ENCODE data around the gene ARPC2. TPM values are rescaled to one million over a fixed set of nuclear protein-coding genes. Genes with fewer than 3 reads are reported as not detected.

ARPC2 gene
- total RNA-seq, 1 donor from 2014 or later: 515 TPM

DNA sequence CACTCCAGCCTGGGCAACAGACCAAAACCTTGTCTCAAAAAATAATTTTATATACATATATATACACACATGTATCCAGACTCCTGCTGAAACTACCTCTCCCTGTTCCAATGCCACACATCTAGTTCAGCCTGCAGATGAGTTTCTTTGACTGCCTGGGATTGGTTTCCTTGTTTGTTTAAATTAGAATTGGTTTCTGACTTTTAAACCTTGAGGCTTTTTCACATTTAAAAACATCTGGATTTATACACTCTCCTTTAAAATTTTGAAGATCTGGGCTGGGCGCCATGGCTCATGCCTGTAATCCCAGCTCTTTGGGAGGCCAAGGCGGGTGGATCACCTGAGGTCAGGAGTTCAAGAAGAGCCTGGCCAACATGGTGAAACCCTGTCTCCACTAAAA lies 28.5 kb upstream of the ARPC2 start:
- intact Hi-C loops (cut with micrococcal nuclease): loop anchor here (5.0 kb wide), 2 partner anchors 169 to 209 kb away; partner anchors contain the start of genes CATIP and CTDSP1

DNA sequence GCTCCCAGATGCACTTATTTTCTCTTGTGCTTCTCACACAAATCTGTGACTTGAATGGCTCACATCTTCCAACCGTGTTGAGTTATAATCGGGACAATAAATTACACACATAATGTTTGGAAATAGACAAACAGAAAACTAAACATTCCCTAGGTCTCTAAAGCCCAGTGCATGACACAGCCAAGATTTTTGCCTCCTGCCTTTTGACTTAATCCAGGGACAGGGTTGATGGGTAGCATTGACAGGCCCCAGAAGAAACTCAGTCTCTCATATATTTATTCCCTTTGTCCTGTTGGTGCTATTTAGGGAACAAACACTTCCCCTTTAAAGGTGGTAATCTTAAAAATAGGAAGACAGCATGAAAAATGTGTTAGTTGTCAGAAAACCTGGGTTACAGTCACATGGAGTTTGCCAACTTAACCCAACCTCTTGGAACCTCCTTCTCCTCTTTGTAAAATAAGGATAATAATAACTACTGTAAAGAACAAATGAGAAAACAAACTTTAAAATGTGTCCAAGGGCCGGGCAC lies 24.0 kb upstream of the ARPC2 start:
- H3K4me3 Mint-ChIP-seq: no peak overlapping the region
- no peak overlapping the region for H3K27ac Mint-ChIP-seq
- H3K36me3 Mint-ChIP-seq (ENCODE audit: low read depth): no peaks in the 10 kb centered on the region
- no peaks in the 10 kb centered on the region for H3K9me3 Mint-ChIP-seq
- peaks cover 10% of the 10 kb centered on the region for H3K27me3 Mint-ChIP-seq
- intact Hi-C loops (cut with micrococcal nuclease): no loop called here
- H3K4me1 Mint-ChIP-seq: peaks cover 2% of the 10 kb centered on the region
- no peak for DNase-seq

More for the DNA sequence above, 28.5 kb upstream of the ARPC2 start:
- no peak for DNase-seq
- Mint-ChIP-seq H3K4me1 (peaks cover 8% of the 10 kb centered on the region), H3K36me3 (ENCODE audit: low read depth) (no peaks in the 10 kb centered on the region), H3K9me3 (no peaks in the 10 kb centered on the region), H3K4me3 (no peak overlapping the region), H3K27ac (no peak overlapping the region), H3K27me3 (peaks cover 11% of the 10 kb centered on the region)

DNA sequence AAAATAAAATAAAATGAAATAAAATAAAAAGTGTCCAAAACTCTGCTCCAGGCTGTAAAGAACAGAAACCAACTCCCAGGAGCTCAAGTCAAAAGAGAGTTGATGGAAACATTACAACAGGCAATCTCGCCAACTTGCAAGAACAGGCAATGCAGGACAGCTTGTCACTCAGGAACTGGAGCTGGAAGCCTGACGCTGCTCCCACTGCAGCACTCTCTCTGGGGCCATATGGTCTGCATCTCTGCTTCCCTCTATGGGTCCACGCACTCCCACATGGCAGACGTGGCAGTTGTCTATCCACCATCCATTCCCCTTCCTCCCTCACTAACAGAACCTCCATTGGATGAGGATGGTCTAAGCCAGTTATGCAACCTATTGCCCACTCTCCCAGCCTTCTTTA lies 23.3 kb upstream of the ARPC2 start:
- Mint-ChIP-seq H3K27ac (no peak overlapping the region), H3K9me3 (no peaks in the 10 kb centered on the region), H3K36me3 (ENCODE audit: low read depth) (no peaks in the 10 kb centered on the region), H3K4me3 (no peak overlapping the region), H3K4me1 (peaks cover 3% of the 10 kb centered on the region), H3K27me3 (peaks cover 16% of the 10 kb centered on the region)
- no peak for DNase-seq
- intact Hi-C loops (cut with micrococcal nuclease): no loop called here

DNA sequence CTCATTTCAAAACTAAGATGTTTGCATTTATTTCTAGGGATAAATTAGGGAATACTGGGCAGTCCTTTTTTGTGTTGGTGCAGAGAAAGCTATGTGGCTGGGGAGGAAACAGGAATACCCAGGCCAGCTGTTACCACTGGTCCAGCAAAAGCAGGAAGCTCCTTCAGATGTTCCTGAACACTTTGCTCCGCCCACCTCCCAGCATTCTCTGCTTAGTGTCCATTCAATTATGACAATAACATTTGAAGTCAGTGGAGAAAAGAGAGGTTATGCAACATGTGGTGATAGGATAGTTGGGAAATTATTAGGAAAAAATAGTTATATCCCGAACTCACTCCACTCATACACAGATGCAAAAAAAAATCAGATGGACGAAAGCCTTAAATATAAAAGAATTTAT lies 22.1 kb upstream of the ARPC2 start:
- no peaks in the 10 kb centered on the region for H3K36me3 Mint-ChIP-seq (ENCODE audit: low read depth)
- no peak for DNase-seq
- H3K27me3 Mint-ChIP-seq: peaks cover 22% of the 10 kb centered on the region
- H3K27ac Mint-ChIP-seq: no peak overlapping the region
- intact Hi-C loops (cut with micrococcal nuclease): no loop called here
- H3K9me3 Mint-ChIP-seq: no peaks in the 10 kb centered on the region
- peaks cover 3% of the 10 kb centered on the region for H3K4me1 Mint-ChIP-seq
- H3K4me3 Mint-ChIP-seq: no peak overlapping the region

DNA sequence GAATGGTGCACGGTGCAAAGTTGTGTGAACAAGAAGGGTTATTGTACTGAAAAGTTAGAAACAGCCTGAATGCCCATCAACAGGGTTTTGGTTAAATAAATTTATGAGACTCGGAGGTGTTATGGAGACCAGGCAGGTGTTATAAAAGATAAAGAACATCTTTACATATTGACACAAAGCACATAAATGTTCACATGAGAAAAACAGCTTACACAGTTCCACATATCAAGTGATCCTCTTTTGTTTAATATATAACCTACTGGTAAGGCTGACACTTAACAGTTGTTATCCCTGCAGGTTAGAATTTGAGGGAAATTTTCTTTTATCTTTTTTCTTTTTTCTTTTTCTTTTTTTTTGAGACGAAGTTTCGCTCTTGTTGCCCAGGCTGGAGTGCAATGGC lies 20.0 kb upstream of the ARPC2 start:
- H3K36me3 Mint-ChIP-seq (ENCODE audit: low read depth): no peaks in the 10 kb centered on the region
- peaks cover 7% of the 10 kb centered on the region for H3K4me1 Mint-ChIP-seq
- intact Hi-C loops (cut with micrococcal nuclease): no loop called here
- no peak overlapping the region for H3K27ac Mint-ChIP-seq
- H3K9me3 Mint-ChIP-seq: no peaks in the 10 kb centered on the region
- H3K4me3 Mint-ChIP-seq: no peak overlapping the region
- peaks cover 31% of the 10 kb centered on the region for H3K27me3 Mint-ChIP-seq
- DNase-seq: no peak

DNA sequence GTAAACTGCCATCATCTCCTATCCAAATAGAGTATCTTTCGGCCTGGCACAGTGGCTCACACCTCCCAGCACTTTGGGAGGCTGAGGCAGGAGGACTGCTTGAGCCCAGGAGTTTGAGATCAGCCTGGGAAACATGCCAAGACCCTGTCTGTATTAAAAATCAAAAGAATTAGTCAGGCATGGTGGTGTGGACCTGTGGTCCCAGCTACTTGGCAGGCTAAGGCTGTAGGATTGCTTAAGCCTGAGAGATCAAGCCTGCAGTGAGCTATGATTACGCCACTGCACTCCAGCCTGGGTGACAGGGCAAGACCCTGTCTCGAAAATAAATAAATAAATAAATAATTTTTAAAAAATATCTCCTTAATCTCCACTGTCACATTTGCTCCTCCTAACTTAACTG lies 14.7 kb upstream of the ARPC2 start:
- no peak for DNase-seq
- Mint-ChIP-seq H3K4me1 (peaks cover 7% of the 10 kb centered on the region), H3K4me3 (no peak overlapping the region), H3K27me3 (peaks cover 40% of the 10 kb centered on the region), H3K27ac (no peak overlapping the region), H3K9me3 (no peaks in the 10 kb centered on the region), H3K36me3 (ENCODE audit: low read depth) (no peaks in the 10 kb centered on the region)
- intact Hi-C loops (cut with micrococcal nuclease): no loop called here

DNA sequence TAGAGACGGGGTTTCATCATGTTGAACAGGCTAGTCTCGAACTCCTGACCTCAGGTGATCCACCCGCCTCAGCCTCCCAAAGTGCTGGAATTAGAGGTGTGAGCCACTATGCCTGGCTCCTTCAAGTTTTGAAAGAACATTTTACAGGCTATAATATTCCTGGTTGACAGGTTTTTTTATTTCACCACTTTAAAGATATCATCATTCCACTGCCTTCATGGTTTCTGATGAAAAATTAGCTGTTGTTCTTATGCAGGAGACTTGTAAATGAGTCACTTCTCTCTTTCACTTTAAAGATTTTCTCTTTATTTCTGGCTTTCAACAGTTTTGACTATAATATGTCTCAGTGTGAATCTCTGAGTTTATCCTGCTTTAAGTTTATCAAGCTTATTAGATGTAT lies 7.9 kb upstream of the ARPC2 start:
- H3K9me3 Mint-ChIP-seq: peaks cover 8% of the 10 kb centered on the region
- H3K4me1 Mint-ChIP-seq: peaks cover 2% of the 10 kb centered on the region
- no peak for DNase-seq
- H3K27me3 Mint-ChIP-seq: peaks cover 24% of the 10 kb centered on the region
- H3K27ac Mint-ChIP-seq: no peak overlapping the region
- no peak overlapping the region for H3K4me3 Mint-ChIP-seq
- intact Hi-C loops (cut with micrococcal nuclease): no loop called here
- peaks cover 4% of the 10 kb centered on the region for H3K36me3 Mint-ChIP-seq (ENCODE audit: low read depth)

DNA sequence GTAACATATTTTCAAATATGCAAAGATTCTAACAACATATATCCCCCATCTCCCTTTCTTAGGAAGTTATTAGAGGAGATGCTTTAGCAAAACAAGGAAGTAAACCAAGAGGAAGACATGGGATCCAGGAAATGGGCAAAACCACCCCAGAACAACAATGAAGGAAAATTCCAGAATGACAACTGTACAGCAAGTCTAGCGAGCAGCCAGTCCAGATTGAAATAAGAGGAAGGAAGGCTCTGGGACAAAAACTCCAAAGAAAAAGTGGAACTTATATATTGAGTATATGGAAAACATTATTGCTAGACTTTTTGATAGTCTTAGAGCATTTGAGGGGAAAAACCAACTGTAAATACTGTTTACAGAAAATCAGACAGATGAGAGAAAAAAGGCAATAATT lies 2.9 kb upstream of the ARPC2 start:
- peaks cover 8% of the 10 kb centered on the region for H3K9me3 Mint-ChIP-seq
- peaks cover 16% of the 10 kb centered on the region for H3K27me3 Mint-ChIP-seq
- peaks cover 15% of the 10 kb centered on the region for H3K4me1 Mint-ChIP-seq
- no peak for DNase-seq
- intact Hi-C loops (cut with micrococcal nuclease): no loop called here
- H3K36me3 Mint-ChIP-seq (ENCODE audit: low read depth): peaks cover 22% of the 10 kb centered on the region
- no peak overlapping the region for H3K27ac Mint-ChIP-seq
- no peak overlapping the region for H3K4me3 Mint-ChIP-seq

DNA sequence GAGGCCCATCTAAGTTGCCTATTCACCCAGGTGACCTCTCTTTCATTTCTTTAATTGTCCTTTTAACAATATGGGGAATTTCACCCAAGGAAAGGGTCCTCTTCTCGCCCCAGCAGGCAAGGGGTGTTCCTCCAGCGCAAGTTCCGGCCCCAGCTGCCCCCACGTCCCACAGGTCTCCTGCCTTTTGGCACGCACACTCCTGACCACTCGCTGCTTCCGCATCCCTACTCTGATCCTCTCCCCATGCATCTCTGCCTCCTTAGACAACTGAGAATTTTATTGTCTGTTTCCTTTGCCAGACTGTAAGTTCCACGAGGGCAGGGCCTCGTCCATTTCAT lies 684 bp upstream of the ARPC2 start:
- H3K27ac Mint-ChIP-seq: peak overlapping the region; percentile 94
- no peak for DNase-seq
- H3K9me3 Mint-ChIP-seq: no peaks in the 10 kb centered on the region
- H3K27me3 Mint-ChIP-seq: peaks cover 5% of the 10 kb centered on the region
- intact Hi-C loops (cut with micrococcal nuclease): loop anchor here (2.0 to 5.0 kb wide), 6 partner anchors 30 to 1172 kb away; partner anchors contain the start of genes CNOT9, CNPPD1, CTDSP1 and RETREG2
- H3K36me3 Mint-ChIP-seq (ENCODE audit: low read depth): peaks cover 38% of the 10 kb centered on the region
- H3K4me3 Mint-ChIP-seq: peak overlapping the region; percentile 89
- peaks cover 32% of the 10 kb centered on the region for H3K4me1 Mint-ChIP-seq

DNA sequence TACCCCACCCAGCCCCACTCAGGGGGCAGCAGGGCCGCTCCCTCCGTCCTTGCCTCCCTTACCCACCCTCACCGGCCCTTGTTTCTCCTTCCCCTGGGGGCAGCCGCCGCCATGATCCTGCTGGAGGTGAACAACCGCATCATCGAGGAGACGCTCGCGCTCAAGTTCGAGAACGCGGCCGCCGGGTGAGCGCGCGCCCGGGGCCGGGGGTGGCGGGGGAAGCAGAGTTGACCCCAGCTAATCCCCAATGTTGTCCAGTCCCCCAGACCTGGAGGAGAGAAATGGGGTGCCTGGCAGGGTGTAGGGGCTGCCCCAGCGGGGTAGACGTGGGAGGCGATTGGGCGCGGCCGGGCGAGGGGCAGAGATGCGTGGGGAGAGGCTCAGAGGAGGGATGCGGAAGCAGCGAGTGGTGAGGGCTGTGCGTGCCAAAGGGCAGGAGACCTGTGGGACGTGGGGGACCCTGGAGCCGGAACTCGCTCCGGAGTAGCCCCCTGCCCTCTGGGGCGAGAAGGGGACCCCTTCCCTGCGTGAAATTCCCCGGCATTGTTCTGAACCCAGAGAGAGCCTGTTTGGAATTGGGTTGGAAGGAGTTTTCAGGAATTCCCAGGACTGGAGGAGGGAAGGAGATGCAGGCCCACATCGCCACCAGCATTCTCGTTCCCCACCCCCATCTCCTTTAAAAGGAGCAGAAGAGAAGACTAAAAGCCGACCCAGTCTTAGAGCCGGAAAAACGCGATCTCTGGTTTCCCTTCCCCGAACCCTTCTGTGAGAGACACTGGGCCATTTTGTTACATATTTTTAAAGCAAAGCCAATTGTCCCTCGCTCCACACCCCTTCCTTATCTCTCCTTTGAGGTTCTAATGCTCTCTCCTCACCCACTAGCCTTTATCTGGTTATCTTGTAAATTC lies 625 bp downstream of the ARPC2 start:
- peaks cover 42% of the 10 kb centered on the region for H3K4me1 Mint-ChIP-seq
- peak; percentile 90 for DNase-seq
- peaks cover 46% of the 10 kb centered on the region for H3K36me3 Mint-ChIP-seq (ENCODE audit: low read depth)
- H3K4me3 Mint-ChIP-seq: peak overlapping the region; percentile 89
- H3K9me3 Mint-ChIP-seq: no peaks in the 10 kb centered on the region
- H3K27ac Mint-ChIP-seq: peak overlapping the region; percentile 90
- intact Hi-C loops (cut with micrococcal nuclease): loop anchor here (1.0 to 5.0 kb wide), 9 partner anchors 12 to 1171 kb away; partner anchors contain the start of genes AAMP, CNOT9, CNPPD1 and CTDSP1
- peaks cover 2% of the 10 kb centered on the region for H3K27me3 Mint-ChIP-seq

DNA sequence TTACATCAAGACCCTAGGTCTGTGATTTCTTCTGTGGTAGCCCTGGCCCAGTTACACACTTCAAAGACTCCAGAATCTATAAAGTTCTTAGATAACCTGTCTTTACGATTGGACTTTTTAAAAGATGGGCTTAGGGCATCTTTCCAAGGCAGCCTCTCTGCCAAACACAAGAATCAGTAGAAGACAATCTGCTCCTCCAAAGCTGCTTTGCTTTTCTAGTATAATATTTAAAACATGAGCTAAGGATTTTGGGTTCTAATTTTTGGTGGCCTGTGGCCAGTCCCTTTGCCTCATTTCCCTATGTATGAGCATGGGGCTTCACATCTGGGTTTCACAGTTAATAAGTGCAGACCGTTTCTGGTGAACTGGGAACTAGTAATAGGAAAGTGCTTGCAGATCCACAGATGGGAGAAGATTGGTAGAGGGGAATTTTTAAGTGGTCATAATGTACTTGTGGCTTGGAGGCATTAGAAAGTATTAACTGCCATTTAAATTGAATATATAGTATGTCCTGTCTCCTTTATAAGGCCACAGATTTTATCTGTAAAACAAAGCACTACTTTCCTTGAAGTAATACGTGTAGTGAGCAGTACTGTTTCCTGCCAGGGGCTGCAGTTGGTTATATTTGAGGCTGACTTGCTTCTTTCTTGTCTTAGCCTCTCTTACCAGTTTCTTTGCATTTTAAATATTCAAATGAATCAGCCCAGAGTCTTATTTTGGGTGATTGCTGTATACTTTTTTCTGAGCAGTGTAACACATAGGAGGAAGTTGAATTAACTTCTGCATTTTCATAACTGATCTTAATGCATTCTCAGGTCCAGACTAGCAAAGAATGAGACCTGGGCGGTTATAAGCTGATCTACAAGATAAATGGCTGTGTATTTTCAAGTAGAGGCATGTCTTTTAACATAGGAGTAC lies 1.5 kb downstream of the ARPC2 start:
- H3K36me3 Mint-ChIP-seq (ENCODE audit: low read depth): peaks cover 50% of the 10 kb centered on the region
- H3K27ac Mint-ChIP-seq: peak overlapping the region; percentile 90
- no peaks in the 10 kb centered on the region for H3K9me3 Mint-ChIP-seq
- DNase-seq: peak; percentile 72
- peaks cover 50% of the 10 kb centered on the region for H3K4me1 Mint-ChIP-seq
- H3K27me3 Mint-ChIP-seq: peaks cover 2% of the 10 kb centered on the region
- H3K4me3 Mint-ChIP-seq: peak overlapping the region; percentile 89
- intact Hi-C loops (cut with micrococcal nuclease): loop anchor here (1.0 to 5.0 kb wide), 4 partner anchors 11 to 959 kb away; partner anchors contain the start of genes CNOT9, CNPPD1, RETREG2 and USP37

DNA sequence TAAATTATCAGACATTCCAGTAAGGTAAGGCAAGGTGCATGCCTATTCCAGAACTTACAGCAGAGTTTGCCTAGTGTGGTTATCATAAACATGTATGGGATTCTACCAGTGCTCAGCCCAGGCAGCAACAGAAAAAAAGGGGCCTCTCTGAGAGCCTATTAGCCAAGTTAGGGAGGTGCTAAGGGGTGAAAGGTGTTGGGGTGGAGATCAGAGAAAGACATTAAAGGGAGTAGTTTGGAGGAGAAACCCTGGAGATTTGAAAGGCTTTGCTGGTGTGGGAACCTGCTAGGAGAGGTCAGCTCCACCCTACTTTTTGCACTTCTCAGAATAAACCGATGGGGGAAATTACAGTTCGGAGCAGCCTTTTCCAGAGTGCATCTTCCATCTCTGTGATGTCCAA lies 2.9 kb downstream of the ARPC2 start:
- peaks cover 62% of the 10 kb centered on the region for H3K4me1 Mint-ChIP-seq
- H3K36me3 Mint-ChIP-seq (ENCODE audit: low read depth): peaks cover 63% of the 10 kb centered on the region

DNA sequence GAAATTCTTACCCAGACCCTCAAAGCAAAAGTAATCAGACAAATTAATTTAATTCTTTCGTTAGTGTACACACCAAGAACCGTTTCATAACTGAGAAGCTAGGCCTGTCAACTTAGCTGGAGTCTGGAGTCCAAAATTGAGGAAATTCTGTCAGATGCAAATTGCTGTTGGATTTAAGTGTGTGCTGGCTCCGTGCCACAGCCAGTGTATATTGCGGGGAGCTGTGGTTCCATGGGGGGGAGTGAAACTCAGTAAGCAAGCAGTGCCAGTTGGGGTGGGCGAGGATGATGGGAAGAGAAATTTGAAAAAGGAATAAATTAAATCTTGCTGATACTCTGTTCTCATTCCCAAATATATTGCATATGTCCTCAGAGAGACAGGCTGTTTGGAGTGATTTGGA lies 4.0 kb downstream of the ARPC2 start:
- Mint-ChIP-seq H3K27me3 (peaks cover 2% of the 10 kb centered on the region), H3K9me3 (no peaks in the 10 kb centered on the region), H3K36me3 (ENCODE audit: low read depth) (peaks cover 74% of the 10 kb centered on the region), H3K27ac (peak overlapping the region; percentile 78), H3K4me1 (peaks cover 72% of the 10 kb centered on the region), H3K4me3 (peak overlapping the region; percentile 89)
- intact Hi-C loops (cut with micrococcal nuclease): no loop called here
- no peak for DNase-seq

More for the DNA sequence above, 2.9 kb downstream of the ARPC2 start:
- Mint-ChIP-seq H3K27ac (peak overlapping the region; percentile 78), H3K9me3 (no peaks in the 10 kb centered on the region), H3K4me3 (peak overlapping the region; percentile 89), H3K27me3 (peaks cover 2% of the 10 kb centered on the region)
- intact Hi-C loops (cut with micrococcal nuclease): loop anchor here (2.0 to 5.0 kb wide), 3 partner anchors 37 to 957 kb away; partner anchors contain the start of genes CNOT9, CNPPD1, RETREG2 and USP37
- peak; percentile 61 for DNase-seq

Data from activated CD4-positive, alpha-beta T cell treated with anti-CD3 and anti-CD28 coated beads, Interleukin-2, amount 10 ng/mL, durations not matched to agents 24 days and 14 days (primary cell).